Thyroid gland (tissue), 4 donors: ENCODE data around the gene PGM5. TPM values are rescaled to one million over a fixed set of nuclear protein-coding genes. Genes with fewer than 3 reads are reported as not detected.

Experiments
- DNase-seq, 2 donors: peaks; one replicate each; pipeline ENCODE4 v3.0.0-alpha.2; 2019
- H3K27ac ChIP-seq, 3 donors: fragments of 200-600 bp; sonication (generic); 1 replicate in 2 of 3; 2 replicates in 1 of 3; pipeline ENCODE4 v1.5.1; 2016 to 2019; ENCODE audit warnings: mild to moderate bottlenecking in 1 of 3, moderate library complexity in 1 of 3
- H3K27me3 ChIP-seq: fragments of 200-600 bp; sonication (generic); one replicate; pipeline ENCODE4 v1.5.1; 2019
- H3K36me3 ChIP-seq, 2 donors: fragments of 200-600 bp; sonication (generic); one replicate each; pipeline ENCODE4 v1.5.1; 2016 to 2019
- H3K4me1 ChIP-seq, 2 donors: fragments of 200-600 bp; sonication (generic); one replicate each; pipeline ENCODE4 v1.5.1; 2017 to 2019
- H3K4me3 ChIP-seq, 3 donors: fragments of 200-600 bp; sonication (generic); replicated peaks in 1 of 3; 1 replicate in 2 of 3; 2 replicates in 1 of 3; pipeline ENCODE4 v1.5.1; 2016; ENCODE audit warnings: mild to moderate bottlenecking in 1 of 3
- H3K9me3 ChIP-seq: fragments of 200-600 bp; sonication (generic); one replicate; pipeline ENCODE4 v1.5.1; 2017
- CTCF ChIP-seq, 6 experiments: fragments of 200-600 bp in 3 of 6; fragments of 450-650 bp in 3 of 6; sonication (generic) in 3 of 6; IDR thresholded peaks; one replicate each; pipeline ENCODE4 v1.5.1; 2016 to 2019; ENCODE audit warnings: antibody characterized with exemption in 6 of 6, mild to moderate bottlenecking in 2 of 6, inconsistent platforms in 1 of 6, moderate library complexity in 1 of 6
- POLR2A ChIP-seq, 2 donors: fragments of 450-650 bp; IDR thresholded peaks; one replicate each; pipeline ENCODE4 v1.6.1; 2017; ENCODE audit warnings: antibody characterized with exemption in 2 of 2, mild to moderate bottlenecking in 2 of 2, moderate library complexity in 1 of 2
- WGBS, 2 donors: methylation state at CpG; one replicate each; pipeline ENCODE4 v1.1.5; 2017; 5-methylcytosine and 5-hydroxymethylcytosine counted together
- intact Hi-C: fragments of 100-400 bp; cut with DNase I; formaldehyde crosslinking; loops from one replicate; pipeline ENCODE4 v1.15.1; 2023
- total RNA-seq, 4 donors: library from RNA; depleted of rRNA; stranded (reverse); fragments of >200 nt; gene quantifications; one replicate each; pipeline ENCODE4 v1.2.3, GENCODE V29; 2016

The PGM5 gene
- total RNA-seq, 4 donors from 2014 or later, result 21.4 to 56.6 (median 29.0) TPM

DNA sequence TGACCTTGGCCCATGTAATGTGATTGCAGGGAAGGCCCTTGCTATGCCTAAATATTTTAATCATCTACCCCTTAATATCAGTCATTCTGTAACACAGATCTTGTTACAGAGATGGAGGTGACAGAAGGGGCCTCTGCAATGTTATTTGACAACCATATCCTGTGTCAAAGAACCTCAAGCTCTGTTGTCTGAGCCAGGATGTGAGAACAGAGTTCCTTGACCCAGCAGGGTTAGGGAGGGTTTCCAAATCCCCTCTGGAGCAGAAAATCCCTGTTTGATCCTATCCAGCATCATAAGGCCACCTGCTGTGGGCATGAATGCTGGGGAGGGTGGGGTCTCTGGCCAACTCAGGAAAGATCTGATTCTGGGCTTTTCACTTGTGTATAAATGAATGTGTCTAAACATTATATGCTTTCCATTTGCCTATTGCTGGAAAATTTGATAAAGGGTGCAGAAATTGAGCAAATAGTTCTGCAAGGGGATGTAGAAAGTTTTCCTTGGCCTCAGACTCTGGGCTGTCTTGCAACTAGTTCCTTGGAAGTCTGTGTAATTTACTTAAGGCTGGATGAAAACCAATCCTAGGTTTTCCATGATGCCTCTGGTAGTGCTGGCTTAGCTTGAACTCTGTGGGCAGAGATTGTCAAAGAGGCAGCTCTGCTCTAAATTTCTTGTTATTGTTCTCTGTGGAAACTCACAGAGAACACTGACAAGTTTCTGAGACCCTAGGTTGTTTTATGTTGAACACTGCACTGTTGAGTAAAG lies 71.0 kb downstream of the PGM5 start:
- intact Hi-C loops, result no loop called here
- no peak overlapping the region for H3K27ac ChIP-seq
- no peaks in the 10 kb centered on the region for H3K27me3 ChIP-seq
- no peak for DNase-seq
- H3K4me1 ChIP-seq, result no peaks in the 10 kb centered on the region
- H3K4me3 ChIP-seq, result no peak overlapping the region
- H3K9me3 ChIP-seq, result no peaks in the 10 kb centered on the region
- H3K36me3 ChIP-seq, result no peaks in the 10 kb centered on the region
- TF ChIP-seq POLR2A (IDR thresholded peaks at IDR 0.05) (no peak), CTCF (IDR thresholded peaks at IDR 0.05) (no peak)

GRCh38 chr9:68428481-68428880 lies 72.1 kb downstream of the PGM5 start:
- intact Hi-C loops, result no loop called here
- Histone ChIP-seq H3K36me3 (no peaks in the 10 kb centered on the region), H3K9me3 (no peaks in the 10 kb centered on the region), H3K27me3 (no peaks in the 10 kb centered on the region), H3K4me1 (no peaks in the 10 kb centered on the region), H3K27ac (no peak overlapping the region), H3K4me3 (no peak overlapping the region)
- TF ChIP-seq POLR2A (IDR thresholded peaks at IDR 0.05) (no peak), CTCF (IDR thresholded peaks at IDR 0.05) (no peak)
- 44 to 70% methylated on average over 2 of the region's 2 CpGs for WGBS, 2 donors
- no peak for DNase-seq

- Histone ChIP-seq H3K4me1 (no peaks in the 10 kb centered on the region), H3K4me3 (no peak overlapping the region), H3K36me3 (no peaks in the 10 kb centered on the region), H3K9me3 (no peaks in the 10 kb centered on the region), H3K27ac (no peak overlapping the region), H3K27me3 (no peaks in the 10 kb centered on the region)
- TF ChIP-seq CTCF (IDR thresholded peaks at IDR 0.05) (no peak), POLR2A (IDR thresholded peaks at IDR 0.05) (no peak)
- 93 to 98% methylated on average over 2 of the region's 2 CpGs for WGBS, 2 donors
- intact Hi-C loops, result no loop called here
- no peak for DNase-seq
Measured at GRCh38 chr9:68429631-68430030, 73.2 kb downstream of the PGM5 start.

DNA sequence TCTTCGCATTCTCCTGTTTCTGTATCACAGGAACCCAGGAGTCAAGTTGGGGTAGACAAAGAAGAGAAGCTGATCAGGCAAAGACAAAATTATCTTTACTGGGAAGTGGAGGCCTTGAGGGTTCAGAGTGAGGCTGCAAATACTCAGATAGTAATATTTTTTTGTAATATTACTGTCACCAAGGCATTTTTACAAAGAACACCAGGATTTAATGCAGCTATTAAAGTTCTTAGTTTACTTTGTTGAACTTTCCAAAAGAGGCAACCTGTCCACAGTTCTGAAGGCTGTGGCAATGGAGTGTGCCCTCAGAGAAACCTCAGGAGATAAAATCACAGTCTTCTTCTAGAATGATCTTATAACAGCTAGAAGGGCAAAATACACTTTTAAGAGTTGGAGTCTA lies 74.9 kb downstream of the PGM5 start:
- H3K27ac ChIP-seq, result no peak overlapping the region
- intact Hi-C loops, result no loop called here
- TF ChIP-seq POLR2A (IDR thresholded peaks at IDR 0.05), result no peak
- no peak for TF ChIP-seq CTCF (IDR thresholded peaks at IDR 0.05)

GRCh38 chr9:68433531-68434110 lies 77.2 kb downstream of the PGM5 start:
- Histone ChIP-seq H3K27ac (no peak overlapping the region), H3K4me1 (no peaks in the 10 kb centered on the region), H3K9me3 (no peaks in the 10 kb centered on the region), H3K27me3 (no peaks in the 10 kb centered on the region), H3K4me3 (no peak overlapping the region), H3K36me3 (no peaks in the 10 kb centered on the region)
- WGBS, 2 donors, result 84% methylated on average over 6 of the region's 6 CpGs
- DNase-seq, result no peak
- TF ChIP-seq CTCF (IDR thresholded peaks at IDR 0.05), result no peak
- TF ChIP-seq POLR2A (IDR thresholded peaks at IDR 0.05), result no peak
- intact Hi-C loops, result no loop called here

More for the DNA sequence above, 74.9 kb downstream of the PGM5 start:
- Histone ChIP-seq H3K27me3 (no peaks in the 10 kb centered on the region), H3K4me1 (no peaks in the 10 kb centered on the region), H3K9me3 (no peaks in the 10 kb centered on the region), H3K4me3 (no peak overlapping the region), H3K36me3 (no peaks in the 10 kb centered on the region)
- no peak for DNase-seq
- WGBS, 2 donors, result 94 to 100% methylated on average over 1 of the region's 1 CpG
